Smooth muscle cell (in vitro differentiated cells): ENCODE measurements around the gene MZT2A. TPM values are rescaled to one million over a fixed set of nuclear protein-coding genes. Genes with fewer than 3 reads are reported as not detected.
"Not testable (repeated sequence)": the region's sequence is repeated elsewhere in the genome, so short reads cannot be mapped to it uniquely, and the experiment has no call there.

Experiments used
- DNase-seq: peaks from one replicate; lab custom pipeline; 2025; ENCODE audit not compliant: unreplicated experiment; lab: John Stamatoyannopoulos, UW
- H2AFZ ChIP-seq: fragments of 200-600 bp; sonication (generic); 2 replicates; pipeline ENCODE4 v1.6.0; 2016; ENCODE audit warnings: antibody characterized with exemption, low read depth, mild to moderate bottlenecking
- H3F3A ChIP-seq: fragments of 200-600 bp; sonication (generic); 2 replicates; pipeline ENCODE4 v1.6.0; 2017; ENCODE audit warnings: antibody characterized with exemption, low read depth
- H3K27ac ChIP-seq: fragments of 200-600 bp; sonication (generic); 2 replicates; pipeline ENCODE4 v1.5.1; 2016; ENCODE audit warnings: low read depth, mild to moderate bottlenecking
- H3K27me3 ChIP-seq: fragments of 200-600 bp; sonication (generic); 2 replicates; pipeline ENCODE4 v1.6.1; 2016; ENCODE audit warnings: low read depth, mild to moderate bottlenecking
- H3K36me3 ChIP-seq: fragments of 200-600 bp; sonication (generic); 2 replicates; pipeline ENCODE4 v1.5.1; 2016; ENCODE audit warnings: low read depth
- H3K4me1 ChIP-seq: fragments of 200-600 bp; sonication (generic); 2 replicates; pipeline ENCODE4 v1.5.1; 2016; ENCODE audit warnings: low read depth
- H3K4me2 ChIP-seq: fragments of 200-600 bp; sonication (generic); 2 replicates; pipeline ENCODE4 v1.6.0; 2016; ENCODE audit warnings: mild to moderate bottlenecking
- H3K4me3 ChIP-seq: fragments of 200-600 bp; sonication (generic); 2 replicates; pipeline ENCODE4 v1.5.1; 2016; ENCODE audit warnings: mild to moderate bottlenecking
- H3K79me2 ChIP-seq: fragments of 200-600 bp; sonication (generic); 2 replicates; pipeline ENCODE4 v1.6.0; 2016; ENCODE audit warnings: low read depth, mild to moderate bottlenecking
- H3K9ac ChIP-seq: fragments of 200-600 bp; sonication (generic); 2 replicates; pipeline ENCODE4 v1.6.0; 2016; ENCODE audit warnings: low read depth
- H3K9me3 ChIP-seq: fragments of 200-600 bp; sonication (generic); replicated peaks from 2 replicates; pipeline ENCODE4 v1.5.1; 2016; ENCODE audit warnings: low read depth
- H4K20me1 ChIP-seq: fragments of 200-600 bp; sonication (generic); 2 replicates; pipeline ENCODE4 v1.6.0; 2016; ENCODE audit warnings: low read depth
- CTCF ChIP-seq: fragments of 200-600 bp; sonication (generic); IDR thresholded peaks from 2 replicates; pipeline ENCODE4 v1.5.1; 2017; ENCODE audit warnings: borderline replicate concordance, mild to moderate bottlenecking, antibody characterized with exemption; ENCODE audit not compliant: insufficient read depth, poor library complexity, severe bottlenecking
- WGBS: methylation state at CpG from one replicate; pipeline ENCODE4 v1.1.7; 2016; ENCODE audit warnings: low lambda C conversion rate; 5-methylcytosine and 5-hydroxymethylcytosine counted together
- polyA plus RNA-seq: library from polyadenylated mRNA; unstranded; fragments of >200 nt; fragmentation: Nextera tagmentation; extraction: Ambion mirVana; gene quantifications from 2 replicates; pipeline ENCODE4 v1.2.1, GENCODE V29; 2016
- total RNA-seq: library from RNA; depleted of rRNA; stranded (reverse); fragments of >200 nt; gene quantifications from 2 replicates; pipeline ENCODE4 v1.2.3, GENCODE V29; 2014

MZT2A gene
- total and polyA plus RNA-seq, 2 experiments from 2014 or later, result 85.1 to 137 TPM

DNA sequence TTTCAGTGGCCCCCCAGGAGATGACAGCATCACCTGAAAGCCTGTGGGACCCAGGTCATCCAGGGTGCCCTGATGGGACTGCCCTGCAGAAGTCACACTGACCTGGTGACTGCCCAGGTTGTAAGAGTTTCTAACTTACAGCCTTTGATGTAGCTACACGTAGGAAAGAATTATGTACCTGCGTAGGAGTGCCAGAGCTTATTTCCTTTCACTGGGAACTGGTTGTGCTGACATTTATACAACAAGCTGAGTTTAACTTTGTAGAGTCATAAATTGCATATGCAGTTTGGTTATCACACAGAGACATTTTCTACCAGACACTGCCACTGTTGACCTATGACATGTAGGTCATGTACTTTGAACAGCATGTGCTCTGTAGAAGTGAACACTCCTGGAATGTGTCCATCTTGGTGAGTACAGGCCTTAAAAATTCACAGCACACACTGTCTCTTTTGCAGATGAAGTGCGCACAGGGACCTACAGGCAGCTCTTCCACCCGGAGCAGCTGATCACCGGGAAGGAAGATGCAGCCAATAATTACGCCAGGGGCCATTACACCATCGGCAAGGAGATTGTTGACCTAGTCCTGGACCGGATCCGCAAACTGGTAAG is 13.2 kb downstream of the MZT2A start:
- H3F3A ChIP-seq, H3K9me3 ChIP-seq, H3K79me2 ChIP-seq, H3K9ac ChIP-seq, H3K4me2 ChIP-seq, H4K20me1 ChIP-seq, H3K4me1 ChIP-seq, H3K27ac ChIP-seq, H3K4me3 ChIP-seq, H2AFZ ChIP-seq, H3K36me3 ChIP-seq, DNase-seq, H3K27me3 ChIP-seq: not testable (repeated sequence)
- WGBS, result 96% methylated on average over 9 of the region's 9 CpGs

DNA sequence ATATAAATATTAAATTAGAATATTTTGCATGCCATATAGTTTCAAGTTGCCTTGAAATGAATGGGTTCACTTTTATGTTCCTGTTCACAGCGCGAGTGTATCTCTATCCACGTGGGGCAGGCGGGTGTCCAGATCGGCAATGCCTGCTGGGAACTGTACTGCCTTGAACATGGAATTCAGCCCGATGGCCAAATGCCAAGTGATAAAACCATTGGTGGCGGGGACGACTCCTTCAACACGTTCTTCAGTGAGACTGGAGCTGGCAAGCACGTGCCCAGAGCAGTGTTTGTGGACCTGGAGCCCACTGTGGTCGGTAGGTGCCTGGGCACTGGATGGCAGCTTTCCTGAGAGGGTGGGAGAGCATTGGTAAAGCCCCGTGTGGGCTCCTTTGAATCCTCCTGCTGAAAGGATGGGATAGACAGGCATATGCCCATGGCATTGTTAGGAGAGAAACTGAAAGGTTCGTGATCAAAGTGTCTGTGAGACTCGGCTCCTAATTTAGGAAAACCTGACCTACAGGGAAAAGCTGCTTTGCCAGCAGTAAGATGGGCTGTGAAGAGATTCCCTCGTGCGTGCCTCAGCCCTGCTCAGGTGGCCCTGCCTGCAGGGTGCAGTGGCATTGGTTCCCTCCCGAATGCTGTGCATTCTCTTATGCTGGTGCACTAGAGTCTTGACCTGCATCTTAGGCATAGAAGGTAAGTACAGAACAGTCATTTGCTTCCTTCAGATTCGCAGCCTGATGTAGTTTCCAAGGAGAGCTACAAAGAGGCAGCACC is 13.9 kb downstream of the MZT2A start:
- H4K20me1 ChIP-seq, H3K4me2 ChIP-seq, H3K27ac ChIP-seq, DNase-seq, H3K4me3 ChIP-seq, H3F3A ChIP-seq, H3K36me3 ChIP-seq, H3K27me3 ChIP-seq, H3K9ac ChIP-seq, H3K9me3 ChIP-seq, H3K79me2 ChIP-seq, H3K4me1 ChIP-seq, H2AFZ ChIP-seq: not testable (repeated sequence)
- 96% methylated on average over 16 of the region's 18 CpGs for WGBS

DNA sequence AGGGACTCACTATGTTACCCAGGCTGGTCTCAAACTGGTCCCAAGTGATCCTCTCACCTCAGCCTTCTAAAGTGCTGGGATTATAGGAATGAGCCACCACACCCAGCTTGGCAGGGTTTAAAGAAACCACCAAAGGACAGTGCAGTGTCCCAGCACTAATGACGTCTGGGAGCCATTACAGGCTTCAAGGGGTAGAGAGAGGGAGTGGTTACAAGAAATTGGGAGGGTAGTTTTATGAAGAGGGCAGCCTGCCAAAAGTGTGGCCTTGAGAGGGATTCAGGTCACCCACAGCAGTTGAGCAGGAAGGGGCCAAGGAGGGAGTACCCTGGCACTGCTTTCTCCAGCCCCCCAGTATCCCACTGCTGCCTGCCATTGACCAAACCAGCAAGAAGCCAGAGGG is 15.0 kb downstream of the MZT2A start:
- not testable (repeated sequence) for H3K9ac ChIP-seq, H3K27me3 ChIP-seq, H3F3A ChIP-seq, H3K27ac ChIP-seq, H3K4me2 ChIP-seq, H3K4me1 ChIP-seq, DNase-seq, H4K20me1 ChIP-seq, H3K9me3 ChIP-seq, H3K4me3 ChIP-seq, H3K36me3 ChIP-seq, H2AFZ ChIP-seq, H3K79me2 ChIP-seq
- WGBS, result 65% methylated on average over 1 of the region's 1 CpG

DNA sequence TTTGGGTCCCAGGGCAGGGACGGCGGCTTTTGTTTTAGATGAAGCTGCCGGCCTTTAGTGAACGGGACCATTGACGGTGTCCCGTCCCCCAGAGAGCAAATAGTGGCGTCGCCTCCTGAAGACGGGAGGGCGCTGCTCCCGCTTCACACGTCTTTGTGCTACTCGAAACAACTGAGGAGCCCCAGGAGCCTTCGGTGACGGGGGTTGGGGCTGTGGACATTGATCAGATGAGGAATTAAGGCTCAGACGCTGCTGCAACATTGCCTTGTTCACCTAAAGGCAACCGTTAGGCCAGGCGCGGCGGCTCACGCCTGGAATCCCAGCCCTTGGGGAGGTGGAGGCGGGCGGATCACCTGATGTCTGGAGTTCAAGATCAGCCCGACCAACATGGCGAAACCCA is 15.8 kb downstream of the MZT2A start:
- not testable (repeated sequence) for H3K4me2 ChIP-seq, H3K36me3 ChIP-seq, H3F3A ChIP-seq, H3K9me3 ChIP-seq, DNase-seq, H3K27me3 ChIP-seq, H4K20me1 ChIP-seq, H3K9ac ChIP-seq, H3K4me1 ChIP-seq, H3K79me2 ChIP-seq, H2AFZ ChIP-seq, H3K4me3 ChIP-seq, H3K27ac ChIP-seq
- WGBS, result 99% methylated on average over 25 of the region's 25 CpGs

GRCh38 chr2:131475831-131476230 is 16.4 kb downstream of the MZT2A start, which contains the start of gene TUBA3D:
Gene TUBA3D, plus strand, starts transcription at chr2:131476119. Its CDS starts 81 bp downstream, at chr2:131476200.
- no peak within 1 kb of the TSS for H3K4me2 ChIP-seq
- TF ChIP-seq CTCF, result no peak
- H3K9ac ChIP-seq, result no peak within 1 kb of the TSS
- WGBS, result 95% methylated on average over 23 of the region's 27 CpGs
- H3K4me1 ChIP-seq, result no peaks in the 10 kb centered on the region
- no peaks in the 10 kb centered on the region for H3K27me3 ChIP-seq
- H3K36me3 ChIP-seq, result no peaks in the 10 kb centered on the region
- H3K4me3 ChIP-seq, result no peak within 1 kb of the TSS
- no peaks in the 10 kb centered on the region for H3F3A ChIP-seq
- no peaks in the 10 kb centered on the region for H3K9me3 ChIP-seq
- no peak within 1 kb of the TSS for H3K27ac ChIP-seq
- H4K20me1 ChIP-seq, result no peaks in the 10 kb centered on the region
- no peak within 1 kb of the TSS for H2AFZ ChIP-seq
- DNase-seq, result no peak
- no peaks in the 10 kb centered on the region for H3K79me2 ChIP-seq

DNA sequence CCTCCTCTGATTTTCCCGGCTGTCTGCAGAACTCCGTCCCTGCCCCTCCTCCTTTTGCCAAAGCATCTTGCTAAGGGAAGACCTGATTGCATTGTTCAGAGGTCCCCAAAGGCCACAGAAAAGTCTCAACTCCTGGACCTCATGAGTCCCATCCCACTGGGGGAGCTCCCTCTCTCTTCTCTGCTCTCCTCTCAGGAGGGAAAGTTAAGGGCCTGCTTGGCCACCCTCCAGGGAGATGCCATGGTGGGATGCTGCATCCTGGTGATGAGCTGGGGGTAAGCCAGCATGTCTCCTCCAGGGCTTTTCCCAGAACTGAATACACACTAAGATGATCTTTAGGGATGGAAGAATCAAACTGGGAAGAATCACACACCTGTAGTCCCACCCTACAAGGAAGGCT is 18.9 kb downstream of the MZT2A start:
- WGBS, result 92% methylated on average over 2 of the region's 2 CpGs
- not testable (repeated sequence) for H3K9me3 ChIP-seq, H3K27me3 ChIP-seq, H2AFZ ChIP-seq, H3K27ac ChIP-seq, H3K4me2 ChIP-seq, H3F3A ChIP-seq, DNase-seq, H4K20me1 ChIP-seq, H3K36me3 ChIP-seq, H3K4me3 ChIP-seq, H3K4me1 ChIP-seq, H3K79me2 ChIP-seq, H3K9ac ChIP-seq

DNA sequence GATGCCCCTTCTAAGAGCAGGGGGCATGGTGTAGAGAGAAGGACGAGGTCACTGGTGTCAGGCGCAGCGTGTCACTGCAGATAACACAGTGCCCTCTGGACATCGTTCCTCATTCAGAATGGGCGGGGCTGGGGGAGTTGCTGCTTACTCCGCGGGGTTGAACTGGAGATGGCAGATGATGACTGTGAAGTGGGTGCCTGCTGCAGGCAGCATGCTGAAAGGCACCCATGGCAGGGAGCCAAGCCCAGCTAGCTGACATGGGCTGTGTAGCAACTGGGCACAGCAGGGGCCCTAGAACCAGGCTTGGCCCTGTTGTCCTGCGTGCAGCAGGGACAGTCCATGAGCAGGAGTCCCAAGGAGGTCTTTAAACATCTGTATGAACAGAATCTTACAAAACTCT is 20.6 kb downstream of the MZT2A start:
- not testable (repeated sequence) for H3K4me2 ChIP-seq, H3K27ac ChIP-seq, H3F3A ChIP-seq, H3K4me3 ChIP-seq, H2AFZ ChIP-seq, H3K9me3 ChIP-seq, H4K20me1 ChIP-seq, H3K79me2 ChIP-seq, H3K4me1 ChIP-seq, H3K9ac ChIP-seq, DNase-seq, H3K27me3 ChIP-seq, H3K36me3 ChIP-seq
- 64% methylated on average over 8 of the region's 8 CpGs for WGBS

DNA sequence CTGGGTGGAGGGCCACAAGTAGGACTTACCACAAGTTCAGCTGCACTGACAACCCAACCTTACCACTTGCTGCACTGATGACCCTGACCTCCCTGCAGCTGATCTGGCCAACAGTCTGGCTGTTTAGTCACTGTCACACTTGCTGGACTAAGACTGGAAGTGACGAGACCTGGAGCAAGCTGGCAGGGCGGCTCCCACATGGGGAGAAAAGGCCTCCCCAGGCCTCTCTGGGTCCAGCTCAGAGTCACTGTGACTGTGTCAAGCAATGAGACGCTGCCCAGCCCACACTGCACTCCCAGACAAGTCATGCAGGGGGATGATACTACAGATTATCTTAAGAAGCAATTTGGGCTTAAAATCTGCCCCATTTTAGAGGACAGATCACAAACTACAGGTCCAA is 21.3 kb downstream of the MZT2A start:
- not testable (repeated sequence) for H3K9me3 ChIP-seq, H3K4me3 ChIP-seq, H4K20me1 ChIP-seq, H3K79me2 ChIP-seq, H3K9ac ChIP-seq, H3K4me1 ChIP-seq, H3K4me2 ChIP-seq, H3F3A ChIP-seq, H3K36me3 ChIP-seq, H3K27me3 ChIP-seq, H3K27ac ChIP-seq, H2AFZ ChIP-seq, DNase-seq
- 69% methylated on average over 3 of the region's 3 CpGs for WGBS
